NCI-H526 treated with DMSO at 0.1 percent for 48 hours (cell line): ENCODE measurements around the gene TMEM238.
"Not testable (repeated sequence)": the region's sequence is repeated elsewhere in the genome, so short reads cannot be mapped to it uniquely, and the experiment has no call there.

Source experiments
- DNase-seq: peaks from one replicate; lab custom pipeline; 2025; lab: John Stamatoyannopoulos, UW

Gene TMEM238

GRCh38 chr19:55339889-55340783 lies 44.0 kb downstream of the TMEM238 start:
- DNase-seq = no peak

- peak; percentile 100 for DNase-seq
Observed at GRCh38 chr19:55339105-55339888, 44.8 kb downstream of the TMEM238 start, which contains the start of gene KMT5C. TSS of gene KMT5C (plus strand) at chr19:55339876. CDS start at chr19:55341937, 2,061 bp downstream.

GRCh38 chr19:55336101-55336500 lies 48.0 kb downstream of the TMEM238 start:
- DNase-seq = no peak

GRCh38 chr19:55333870-55334269 lies 50.2 kb downstream of the TMEM238 start:
- no peak for DNase-seq

GRCh38 chr19:55329791-55330190 lies 54.3 kb downstream of the TMEM238 start:
- not testable (repeated sequence) for DNase-seq
